Activated naive CD8-positive, alpha-beta T cell (primary cell): ENCODE data around the gene FGFBP3.
A peak's percentile ranks its signal among the peaks of the same experiment; 100 is the strongest.

Source experiments
- H3K27ac Mint-ChIP-seq: one replicate; pipeline ENCODE4 v1.8.0; 2021; ENCODE audit warnings: mixed read lengths
- H3K27me3 Mint-ChIP-seq: one replicate; pipeline ENCODE4 v1.8.0; 2021; ENCODE audit warnings: mixed read lengths
- H3K36me3 Mint-ChIP-seq: one replicate; pipeline ENCODE4 v1.8.0; 2021; ENCODE audit warnings: mixed read lengths
- H3K4me1 Mint-ChIP-seq: one replicate; pipeline ENCODE4 v1.8.0; 2021; ENCODE audit warnings: low read depth, mixed read lengths
- H3K4me3 Mint-ChIP-seq: one replicate; pipeline ENCODE4 v1.8.0; 2021; ENCODE audit warnings: mild to moderate bottlenecking, mixed read lengths
- H3K9me3 Mint-ChIP-seq: one replicate; pipeline ENCODE4 v1.8.0; 2021; ENCODE audit warnings: low read depth, mixed read lengths

The FGFBP3 gene, protein sequence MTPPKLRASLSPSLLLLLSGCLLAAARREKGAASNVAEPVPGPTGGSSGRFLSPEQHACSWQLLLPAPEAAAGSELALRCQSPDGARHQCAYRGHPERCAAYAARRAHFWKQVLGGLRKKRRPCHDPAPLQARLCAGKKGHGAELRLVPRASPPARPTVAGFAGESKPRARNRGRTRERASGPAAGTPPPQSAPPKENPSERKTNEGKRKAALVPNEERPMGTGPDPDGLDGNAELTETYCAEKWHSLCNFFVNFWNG

DNA sequence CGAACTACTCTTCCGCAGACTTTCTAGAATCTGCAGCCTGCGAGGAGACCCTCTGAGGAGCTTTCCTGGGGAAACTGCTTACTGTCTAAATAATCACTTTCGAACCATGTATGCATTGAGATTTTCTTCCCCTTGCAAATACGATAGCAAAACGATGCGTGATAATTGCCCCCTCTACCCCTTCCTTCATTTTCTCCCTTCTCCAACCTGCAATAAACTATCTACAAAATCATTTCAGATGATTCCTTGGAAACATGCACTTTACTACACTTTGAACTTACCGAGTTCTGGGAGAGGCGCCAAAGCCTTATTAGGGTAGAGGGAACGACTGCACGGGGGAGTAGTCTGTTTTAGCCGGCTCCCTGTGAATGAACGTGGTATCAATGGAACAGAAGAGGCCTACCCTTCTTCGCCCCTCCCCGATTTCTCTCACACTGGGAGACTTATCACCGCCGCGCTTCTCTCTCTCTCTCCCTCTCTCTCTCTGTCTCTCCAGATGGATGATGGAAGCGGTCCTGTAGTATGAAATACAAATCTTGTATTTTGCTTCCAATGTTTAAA, at the start of gene FGFBP3:
TSS of gene FGFBP3 (minus strand) at position 370 of the 561 bp plus-strand sequence. CDS start 517 bp downstream, outside the sequence.
- Mint-ChIP-seq H3K9me3 (no peaks in the 10 kb centered on the region), H3K36me3 (no peaks in the 10 kb centered on the region), H3K27me3 (peaks cover 2% of the 10 kb centered on the region), H3K27ac (peak within 1 kb of the TSS; percentile 95), H3K4me3 (peak within 1 kb of the TSS; percentile 93), H3K4me1 (peaks cover 25% of the 10 kb centered on the region)

DNA sequence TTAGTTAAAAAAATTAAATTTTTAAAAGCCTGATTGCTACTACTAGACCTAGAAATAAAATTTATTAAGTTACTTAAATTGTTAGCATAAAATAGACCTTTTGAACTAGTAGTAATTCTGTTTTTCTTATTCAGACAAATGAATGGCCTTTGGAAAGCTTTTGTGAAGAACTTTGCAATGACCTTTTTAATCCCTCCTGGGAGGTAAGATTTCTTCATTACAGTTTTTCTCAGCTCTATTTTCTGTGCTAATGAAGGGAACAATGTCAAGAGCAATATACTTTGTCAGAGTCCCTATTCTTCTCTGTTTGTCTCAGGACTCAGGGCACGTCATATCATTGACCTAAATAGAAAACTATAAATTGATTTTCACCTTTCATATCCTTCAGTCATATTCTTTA, 47.8 kb upstream of the FGFBP3 start:
- Mint-ChIP-seq H3K9me3 (no peaks in the 10 kb centered on the region), H3K36me3 (peaks cover 14% of the 10 kb centered on the region), H3K4me1 (peaks cover 2% of the 10 kb centered on the region), H3K27ac (peak overlapping the region; percentile 31), H3K27me3 (no peaks in the 10 kb centered on the region), H3K4me3 (no peak overlapping the region)

DNA sequence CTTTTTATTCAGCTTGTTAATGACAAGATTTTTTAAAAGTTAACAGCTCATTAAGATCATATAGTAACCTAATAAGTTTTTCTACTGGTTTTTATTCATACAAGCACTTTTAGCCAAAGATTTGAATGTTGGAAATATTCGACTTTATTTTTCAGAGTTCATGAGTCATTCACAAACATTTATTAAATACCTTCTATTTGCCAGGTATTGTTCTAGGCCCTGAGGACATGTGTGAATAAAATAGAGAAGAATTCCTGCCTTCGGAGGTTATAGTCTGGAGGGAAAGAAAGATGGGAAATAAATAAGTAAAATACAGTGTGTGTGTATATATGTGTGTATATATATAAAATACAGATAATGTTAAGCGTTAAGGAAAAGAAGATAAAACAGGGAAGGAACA, 45.8 kb upstream of the FGFBP3 start:
- Mint-ChIP-seq H3K36me3 (peaks cover 14% of the 10 kb centered on the region), H3K9me3 (no peaks in the 10 kb centered on the region), H3K27ac (no peak overlapping the region)

GRCh38 chr10:91953600-91954160, 44.4 kb upstream of the FGFBP3 start:
- H3K27me3 Mint-ChIP-seq, result no peaks in the 10 kb centered on the region
- H3K36me3 Mint-ChIP-seq, result peaks cover 8% of the 10 kb centered on the region
- no peak overlapping the region for H3K4me3 Mint-ChIP-seq
- H3K4me1 Mint-ChIP-seq, result peaks cover 3% of the 10 kb centered on the region
- H3K9me3 Mint-ChIP-seq, result no peaks in the 10 kb centered on the region
- H3K27ac Mint-ChIP-seq, result no peak overlapping the region

More for the DNA sequence above, 45.8 kb upstream of the FGFBP3 start:
- Mint-ChIP-seq H3K4me1 (no peaks in the 10 kb centered on the region), H3K27me3 (no peaks in the 10 kb centered on the region), H3K4me3 (no peak overlapping the region)

DNA sequence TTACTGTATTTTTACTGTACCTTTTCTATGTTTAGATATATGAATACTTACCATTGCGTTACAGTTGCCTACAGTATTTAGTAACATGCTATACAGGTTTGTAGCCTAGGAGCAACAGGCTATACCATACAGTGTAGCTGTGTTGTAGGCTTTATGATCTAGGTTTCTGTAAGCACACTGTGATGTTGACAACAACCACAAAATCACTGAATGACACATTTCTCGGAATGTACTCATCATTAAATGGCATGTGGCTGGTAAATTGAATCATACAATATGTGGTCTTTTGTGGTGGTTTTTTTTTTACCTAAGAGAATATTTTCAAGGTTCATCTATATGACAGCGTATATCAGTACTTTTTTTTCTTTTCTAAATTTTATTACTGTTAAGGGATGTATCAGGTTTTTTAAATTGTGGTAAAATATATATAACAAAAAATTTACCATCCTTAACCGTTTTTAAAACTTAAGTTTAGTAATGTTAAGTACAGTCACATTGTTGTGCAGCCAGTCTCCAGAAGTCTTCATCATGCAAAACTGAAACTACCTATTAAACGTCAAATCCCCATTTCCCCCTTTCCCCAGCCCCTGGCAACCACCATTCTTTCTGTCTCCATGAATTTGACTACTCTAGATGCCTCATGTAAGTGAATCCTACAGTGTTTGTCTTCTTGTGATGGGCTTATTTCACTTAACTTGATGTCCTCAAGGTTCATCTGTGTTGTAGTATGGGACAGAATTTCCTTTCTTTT, 35.8 kb upstream of the FGFBP3 start:
- peak overlapping the region; percentile 21 for H3K4me3 Mint-ChIP-seq
- H3K4me1 Mint-ChIP-seq, result peaks cover 25% of the 10 kb centered on the region
- peaks cover 19% of the 10 kb centered on the region for H3K36me3 Mint-ChIP-seq
- H3K27me3 Mint-ChIP-seq, result no peaks in the 10 kb centered on the region
- no peaks in the 10 kb centered on the region for H3K9me3 Mint-ChIP-seq
- H3K27ac Mint-ChIP-seq, result peak overlapping the region; percentile 61

DNA sequence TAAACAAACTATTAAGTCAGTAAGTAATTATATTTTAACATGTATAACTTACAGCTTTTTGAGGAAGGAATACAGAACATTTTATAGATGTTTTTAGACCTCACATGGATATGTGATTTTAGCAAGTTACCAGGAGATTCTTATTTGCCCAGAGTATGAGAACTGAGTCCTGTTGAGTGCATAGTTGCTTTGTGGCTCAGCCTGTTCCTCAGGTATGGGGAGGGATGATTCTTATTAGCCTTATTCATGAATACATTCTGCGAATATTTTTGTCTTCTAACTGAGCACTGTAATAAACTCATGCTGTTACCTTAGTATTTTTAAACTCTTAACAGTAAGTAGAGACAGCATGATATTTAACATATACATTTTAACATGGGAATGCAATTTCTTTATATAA, 32.1 kb upstream of the FGFBP3 start:
- H3K9me3 Mint-ChIP-seq, result no peaks in the 10 kb centered on the region

DNA sequence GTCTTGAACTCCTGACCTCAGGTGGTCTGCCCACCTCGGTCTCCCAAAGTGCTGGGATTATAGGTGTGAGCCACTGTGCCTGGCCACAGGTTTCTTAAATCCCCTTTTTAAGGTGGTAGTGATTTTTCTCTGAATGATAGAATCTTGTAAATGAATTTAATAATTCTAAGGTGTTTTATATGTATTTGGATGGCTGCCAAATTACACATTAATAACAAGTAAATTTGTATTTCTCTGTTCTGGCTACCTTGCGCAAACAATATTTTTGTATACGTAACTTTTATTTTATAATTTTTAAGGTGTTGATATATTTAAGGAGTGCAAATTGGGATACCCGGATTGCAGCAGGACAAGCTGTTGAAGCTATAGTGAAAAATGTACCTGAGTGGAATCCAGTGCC, 30.4 kb upstream of the FGFBP3 start:
- H3K4me1 Mint-ChIP-seq, result peaks cover 33% of the 10 kb centered on the region
- H3K36me3 Mint-ChIP-seq, result peaks cover 24% of the 10 kb centered on the region
- H3K27me3 Mint-ChIP-seq, result no peaks in the 10 kb centered on the region
- no peak overlapping the region for H3K4me3 Mint-ChIP-seq
- H3K27ac Mint-ChIP-seq, result no peak overlapping the region
- H3K9me3 Mint-ChIP-seq, result no peaks in the 10 kb centered on the region

More for the DNA sequence above, 32.1 kb upstream of the FGFBP3 start:
- peaks cover 36% of the 10 kb centered on the region for H3K4me1 Mint-ChIP-seq
- H3K36me3 Mint-ChIP-seq, result peaks cover 18% of the 10 kb centered on the region
- H3K27me3 Mint-ChIP-seq, result no peaks in the 10 kb centered on the region
- H3K27ac Mint-ChIP-seq, result no peak overlapping the region
- no peak overlapping the region for H3K4me3 Mint-ChIP-seq

DNA sequence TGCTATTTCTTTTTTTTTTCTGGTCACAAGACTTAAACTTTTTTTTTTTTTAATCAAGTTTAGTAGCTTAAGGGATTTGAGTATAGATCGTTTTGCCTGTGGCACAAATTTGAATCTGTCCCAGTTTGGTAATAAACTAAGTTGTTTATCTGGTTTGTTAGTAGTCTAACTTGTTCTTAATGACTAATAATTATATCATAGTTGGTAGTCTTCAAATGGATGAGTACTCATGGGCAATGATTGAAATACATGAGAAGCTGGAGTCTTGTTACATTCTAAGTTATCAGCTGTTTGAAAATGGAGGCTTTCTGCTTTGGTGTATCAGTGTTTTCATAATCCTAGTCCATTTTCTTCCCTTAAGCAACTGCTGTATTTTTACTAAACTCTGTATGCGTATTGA, 26.6 kb upstream of the FGFBP3 start:
- peaks cover 59% of the 10 kb centered on the region for H3K4me1 Mint-ChIP-seq
- peaks cover 28% of the 10 kb centered on the region for H3K36me3 Mint-ChIP-seq
- no peaks in the 10 kb centered on the region for H3K27me3 Mint-ChIP-seq
- no peak overlapping the region for H3K4me3 Mint-ChIP-seq
- H3K9me3 Mint-ChIP-seq, result no peaks in the 10 kb centered on the region
- H3K27ac Mint-ChIP-seq, result no peak overlapping the region

DNA sequence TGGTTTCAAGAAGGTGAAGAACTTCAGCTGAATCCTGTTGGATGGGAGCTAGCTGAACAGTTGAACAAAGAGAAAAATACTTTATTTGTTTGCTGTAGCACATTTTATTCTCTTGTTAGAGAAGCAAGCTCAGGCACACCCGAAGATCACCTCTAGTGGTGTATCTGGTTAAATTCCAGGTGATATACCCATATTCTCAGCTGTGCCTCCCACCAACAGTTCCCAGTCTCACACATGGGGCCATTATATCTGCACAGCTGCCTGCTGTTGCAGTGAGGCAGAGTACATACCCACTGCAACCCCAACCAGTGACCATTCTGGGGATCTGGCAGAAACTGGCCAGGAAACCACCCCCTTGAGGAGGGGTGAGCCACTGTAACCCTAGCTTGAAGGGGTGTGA, 23.5 kb upstream of the FGFBP3 start:
- H3K27ac Mint-ChIP-seq, result no peak overlapping the region
- peaks cover 24% of the 10 kb centered on the region for H3K36me3 Mint-ChIP-seq
- no peaks in the 10 kb centered on the region for H3K27me3 Mint-ChIP-seq
- no peaks in the 10 kb centered on the region for H3K9me3 Mint-ChIP-seq
- peaks cover 68% of the 10 kb centered on the region for H3K4me1 Mint-ChIP-seq
- no peak overlapping the region for H3K4me3 Mint-ChIP-seq

DNA sequence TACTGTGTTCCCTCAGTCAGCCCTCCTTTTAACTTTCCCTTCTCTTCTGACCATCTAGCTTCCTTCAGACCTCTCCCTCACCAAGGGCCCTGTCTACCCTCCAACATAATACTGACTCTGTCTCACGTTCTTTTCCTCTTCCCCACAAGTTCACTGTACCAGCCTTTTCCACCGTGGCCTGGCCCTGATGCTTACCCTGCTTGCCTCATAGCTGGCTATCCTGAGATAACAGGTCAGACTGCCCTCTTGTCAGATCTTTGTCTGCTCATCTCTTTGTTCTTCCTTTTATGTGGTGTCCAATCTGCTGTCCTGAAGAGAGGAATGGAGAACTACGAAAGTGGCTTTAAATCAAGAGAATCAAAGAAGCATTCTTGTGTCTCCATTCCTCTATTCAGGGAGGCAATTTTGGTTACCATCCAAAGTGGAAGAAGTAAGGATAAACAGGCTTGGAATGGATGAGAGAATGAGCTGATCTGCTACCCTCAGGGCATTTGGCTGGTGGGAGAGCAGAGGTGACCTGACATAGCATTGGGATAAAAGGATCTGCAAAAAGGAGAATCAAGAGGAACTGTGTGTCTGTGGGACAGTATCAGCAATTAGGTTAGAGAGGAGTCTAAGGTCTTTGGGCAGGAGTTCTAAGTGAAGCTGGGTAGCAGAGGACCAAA, 22.4 kb upstream of the FGFBP3 start:
- Mint-ChIP-seq H3K9me3 (no peaks in the 10 kb centered on the region), H3K27ac (peak overlapping the region; percentile 4), H3K4me3 (peak overlapping the region; percentile 5), H3K27me3 (no peaks in the 10 kb centered on the region), H3K36me3 (peaks cover 24% of the 10 kb centered on the region), H3K4me1 (peaks cover 77% of the 10 kb centered on the region)

DNA sequence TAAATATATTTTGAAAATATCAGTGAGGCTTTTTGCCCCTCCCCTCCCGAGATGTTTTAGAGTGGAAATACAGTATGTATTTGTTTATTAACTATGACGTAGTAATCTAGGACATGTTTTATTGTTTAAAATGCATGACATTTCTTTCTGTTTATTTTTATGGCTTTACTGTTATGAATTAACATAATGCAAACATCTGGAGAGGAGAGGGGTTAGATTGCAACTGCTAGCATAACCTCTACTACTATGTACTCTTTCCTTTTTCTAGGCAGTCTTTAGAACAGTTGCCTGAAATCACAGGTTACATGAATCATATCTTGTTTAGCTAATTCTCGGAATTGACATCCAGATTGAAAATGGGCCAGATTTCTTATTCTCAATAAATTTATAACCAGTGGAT, 21.7 kb upstream of the FGFBP3 start:
- H3K27me3 Mint-ChIP-seq, result no peaks in the 10 kb centered on the region
- H3K4me1 Mint-ChIP-seq, result peaks cover 78% of the 10 kb centered on the region

DNA sequence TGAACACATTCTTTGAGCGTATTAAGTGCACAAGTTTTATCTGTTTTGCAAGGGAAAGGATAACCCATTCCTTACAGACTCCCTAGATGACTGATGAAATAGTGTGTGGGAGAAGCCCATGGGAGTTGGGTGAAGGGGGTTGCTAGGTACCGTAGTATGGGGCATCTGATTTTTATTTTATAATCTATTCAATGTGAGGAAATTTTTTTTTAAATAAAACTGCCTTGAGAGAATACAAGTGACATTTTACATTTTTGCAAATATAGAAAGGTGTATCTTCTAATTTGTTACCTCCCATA, 15.7 kb upstream of the FGFBP3 start:
- Mint-ChIP-seq H3K27ac (peak overlapping the region; percentile 96), H3K36me3 (peaks cover 6% of the 10 kb centered on the region)

More for the DNA sequence above, 21.7 kb upstream of the FGFBP3 start:
- Mint-ChIP-seq H3K27ac (no peak overlapping the region), H3K4me3 (no peak overlapping the region), H3K9me3 (no peaks in the 10 kb centered on the region), H3K36me3 (peaks cover 21% of the 10 kb centered on the region)

GRCh38 chr10:91924212-91925021, 15.1 kb upstream of the FGFBP3 start:
- Mint-ChIP-seq H3K4me3 (peak overlapping the region; percentile 97), H3K9me3 (no peaks in the 10 kb centered on the region), H3K27ac (peak overlapping the region; percentile 96)

More for the DNA sequence above, 15.7 kb upstream of the FGFBP3 start:
- Mint-ChIP-seq H3K27me3 (no peaks in the 10 kb centered on the region), H3K4me1 (peaks cover 61% of the 10 kb centered on the region), H3K4me3 (peak overlapping the region; percentile 97), H3K9me3 (no peaks in the 10 kb centered on the region)

More at GRCh38 chr10:91924212-91925021, 15.1 kb upstream of the FGFBP3 start:
- no peaks in the 10 kb centered on the region for H3K27me3 Mint-ChIP-seq
- peaks cover 60% of the 10 kb centered on the region for H3K4me1 Mint-ChIP-seq
- H3K36me3 Mint-ChIP-seq, result peaks cover 6% of the 10 kb centered on the region
